ENCODE data around the gene SPATA1. TPM values are rescaled to one million over a fixed set of nuclear protein-coding genes. Genes with fewer than 3 reads are reported as not detected.
A peak's percentile ranks its signal among the peaks of the same experiment; 100 is the strongest.

SPATA1 gene, protein sequence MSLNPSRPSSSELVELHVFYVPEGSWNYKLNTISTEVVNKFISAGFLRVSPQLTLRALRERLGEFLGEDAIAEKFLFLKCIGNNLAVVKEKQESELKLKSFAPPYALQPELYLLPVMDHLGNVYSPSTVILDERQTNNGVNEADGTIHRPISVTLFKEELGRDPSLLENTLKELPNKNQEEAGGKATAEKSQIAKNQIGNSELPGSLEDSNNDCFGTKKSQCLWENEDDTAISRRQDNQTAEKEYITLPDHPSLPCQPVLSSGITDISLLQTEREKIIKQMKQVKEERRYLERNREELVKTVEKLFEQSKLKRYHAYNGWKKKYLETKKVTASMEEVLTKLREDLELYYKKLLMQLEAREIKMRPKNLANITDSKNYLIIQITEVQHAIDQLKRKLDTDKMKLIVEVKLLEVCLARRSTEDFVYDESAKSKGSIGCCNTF
- 0.64 TPM in 1 of 2 replicates, not detected in the other for total RNA-seq (2014; rRNA removed; shearing (Covaris generic))
- not detected in 2 replicates for polyA plus RNA-seq (2014; cell fraction: nucleus; rRNA removed)

DNA sequence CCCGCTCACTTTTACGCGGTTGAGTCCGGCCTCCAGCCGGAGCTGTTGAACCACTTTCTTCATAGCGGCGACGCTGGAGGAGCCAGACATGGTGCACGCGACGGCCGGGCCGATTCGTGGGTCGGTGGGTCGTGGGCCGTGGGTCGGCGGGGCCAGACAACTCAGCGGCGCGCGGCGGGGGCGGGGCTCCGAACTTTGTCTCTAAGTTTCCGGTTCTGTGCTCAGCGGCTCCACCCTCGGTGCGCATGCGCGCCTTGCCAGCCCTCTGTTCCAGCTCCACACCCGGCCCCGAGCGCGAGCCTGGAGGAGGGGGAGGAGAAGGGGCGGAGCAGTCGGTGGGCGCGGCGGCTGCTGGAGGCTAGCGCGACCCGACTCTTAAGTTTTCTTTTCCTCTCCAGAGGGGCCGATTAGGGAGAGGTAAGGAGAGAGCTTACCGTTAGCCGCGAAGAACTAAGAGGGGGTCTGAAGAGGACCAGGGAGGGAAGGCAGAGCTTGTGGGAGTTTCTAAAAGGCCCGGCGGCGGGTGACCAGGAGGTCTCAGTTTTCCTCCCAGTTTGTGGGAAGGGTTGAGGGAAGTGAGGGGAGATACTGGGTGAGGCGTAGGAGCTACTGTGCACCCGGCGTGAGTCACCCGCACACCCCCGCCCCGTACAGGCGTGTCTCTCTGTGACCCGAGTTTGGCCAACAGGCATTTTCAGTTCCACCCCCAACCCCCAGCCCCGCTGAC lies at the start of gene SPATA1, which contains the start of gene GNG5:
Gene SPATA1, plus strand, starts transcription at position 385 of the 727 bp plus-strand sequence. CDS start 9,974 bp downstream, outside the sequence.
Gene GNG5, minus strand, starts transcription at position 580 of the 727 bp plus-strand sequence. Its CDS starts 490 bp downstream, at position 90.
- DNase-seq (ENCODE audit: extremely low read depth, low read depth) = peak; percentile 94

DNA sequence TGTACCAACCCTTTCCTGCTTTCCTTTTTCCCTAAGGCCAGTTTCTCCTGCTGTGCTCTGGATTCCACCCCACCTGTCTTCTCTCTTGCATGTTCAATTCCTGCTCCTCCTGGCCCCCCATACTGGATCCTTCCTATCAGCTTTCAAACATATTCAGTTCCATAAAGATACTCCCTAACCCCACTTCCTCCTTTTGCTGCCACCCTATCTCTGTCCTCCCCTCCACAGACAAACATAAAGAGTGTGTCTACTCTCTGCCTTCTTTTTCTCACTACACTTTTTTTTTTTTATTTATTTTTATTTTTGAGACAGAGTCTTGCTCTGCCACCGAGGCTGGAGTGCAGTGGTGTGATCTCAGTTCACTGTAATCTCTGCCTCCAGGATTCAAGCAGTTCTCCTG lies 44.1 kb upstream of the SPATA1 start:
- no peak for DNase-seq (ENCODE audit: extremely low read depth, low read depth)

DNA sequence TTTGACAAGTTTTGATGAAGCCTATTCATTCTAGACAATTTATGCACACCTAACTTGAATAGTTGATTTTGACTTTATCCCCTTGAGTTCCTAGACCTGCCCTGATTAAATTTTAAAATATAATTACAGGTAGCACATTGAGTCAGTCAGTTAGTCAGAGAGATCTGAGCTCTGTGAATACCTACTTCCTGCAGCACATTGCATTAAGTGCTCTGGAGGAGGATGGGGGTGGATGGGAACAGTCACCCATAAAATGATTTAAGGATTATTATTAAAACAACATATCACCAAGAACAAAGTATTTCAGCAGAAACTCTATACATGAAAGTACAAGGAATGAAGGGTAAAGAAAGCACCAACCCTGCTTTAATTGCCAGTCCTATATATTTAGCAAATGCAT lies 38.9 kb upstream of the SPATA1 start:
- no peak for DNase-seq (ENCODE audit: extremely low read depth, low read depth)

DNA sequence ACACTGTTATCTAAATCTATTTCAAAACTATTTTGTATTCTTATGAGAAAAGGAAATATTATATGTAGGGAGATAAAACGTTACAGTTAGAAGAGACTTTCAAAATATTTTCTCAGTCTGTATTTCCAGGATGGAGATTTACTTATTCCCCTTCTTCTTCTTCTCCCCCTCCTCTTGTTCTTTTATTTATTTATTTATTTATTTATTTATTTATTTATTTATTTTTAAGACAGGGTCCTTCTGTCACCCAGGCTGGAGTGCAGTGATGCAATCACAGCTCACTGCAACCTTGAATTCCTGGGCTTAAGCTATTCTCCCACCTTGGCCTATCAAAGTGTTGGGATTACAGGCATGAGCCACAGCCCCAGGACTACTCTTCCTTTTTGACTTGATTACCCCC lies 30.0 kb upstream of the SPATA1 start:
- no peak for DNase-seq (ENCODE audit: extremely low read depth, low read depth)

DNA sequence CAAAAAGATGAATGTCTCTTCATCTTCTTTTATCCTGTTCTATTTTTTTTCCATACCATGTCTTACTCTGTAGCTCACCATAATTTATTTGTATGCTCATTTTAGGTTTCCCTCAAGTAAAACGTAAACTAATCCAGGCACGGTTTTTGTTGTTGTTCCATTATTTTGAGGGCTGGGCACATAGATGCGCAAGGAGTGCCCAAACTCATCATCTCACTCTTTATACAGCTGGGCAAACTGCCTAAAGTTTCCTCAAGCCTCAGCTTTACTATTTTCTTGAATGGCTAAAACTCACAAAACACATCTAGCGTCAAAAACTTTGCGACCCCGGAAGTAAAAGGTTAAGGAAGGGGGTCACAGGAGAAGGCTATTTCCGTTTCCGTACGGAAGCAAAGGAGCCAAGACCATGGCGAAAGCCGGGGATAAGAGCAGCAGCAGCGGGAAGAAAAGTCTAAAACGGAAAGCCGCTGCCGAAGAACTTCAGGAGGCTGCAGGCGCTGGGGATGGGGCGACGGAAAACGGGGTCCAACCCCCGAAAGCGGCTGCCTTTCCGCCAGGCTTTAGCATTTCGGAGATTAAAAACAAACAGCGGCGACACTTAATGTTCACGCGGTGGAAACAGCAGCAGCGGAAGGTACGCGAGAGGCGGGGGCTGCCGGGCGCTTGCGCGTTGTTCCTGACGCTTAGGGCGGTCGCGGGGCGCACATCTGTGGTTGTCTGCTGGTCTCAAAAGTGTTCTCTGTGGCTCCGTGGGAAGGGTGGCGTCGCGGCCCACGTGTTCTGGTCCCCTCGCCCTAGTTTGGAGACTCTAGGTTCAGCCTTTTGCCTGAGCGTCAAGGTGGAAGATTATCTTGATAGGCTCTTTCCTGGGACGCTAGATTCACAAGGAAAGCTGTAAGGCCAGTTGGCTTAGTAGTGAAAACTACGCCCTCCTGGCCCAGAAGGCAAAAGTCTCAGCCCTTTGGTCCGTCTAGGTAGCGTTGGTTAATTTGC lies 27.0 kb upstream of the SPATA1 start, which contains the start of gene RPF1:
Gene RPF1, plus strand, starts transcription at position 391 of the 993 bp plus-strand sequence. Its CDS starts 16 bp downstream, at position 407.
- DNase-seq (ENCODE audit: extremely low read depth, low read depth) = peak; percentile 73

DNA sequence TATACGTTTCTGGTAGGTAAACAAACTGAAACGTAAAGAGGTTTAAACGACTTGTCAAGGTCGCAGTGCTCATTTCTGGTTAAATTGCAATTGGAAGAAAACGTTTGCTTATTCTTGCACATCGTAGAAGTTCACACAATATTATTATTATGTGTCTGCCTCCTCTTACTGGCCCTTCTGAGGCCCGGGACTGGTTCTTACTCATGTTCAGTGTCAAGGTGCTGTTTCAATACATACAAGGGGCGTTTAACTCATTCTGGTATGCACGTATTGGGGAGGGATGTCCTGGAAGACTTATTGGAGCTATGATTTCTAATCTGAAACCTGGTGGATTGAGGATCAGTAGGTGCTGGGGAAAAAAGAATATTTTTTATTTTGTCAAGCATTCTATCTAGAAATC lies 26.2 kb upstream of the SPATA1 start:
- DNase-seq (ENCODE audit: extremely low read depth, low read depth) = no peak

DNA sequence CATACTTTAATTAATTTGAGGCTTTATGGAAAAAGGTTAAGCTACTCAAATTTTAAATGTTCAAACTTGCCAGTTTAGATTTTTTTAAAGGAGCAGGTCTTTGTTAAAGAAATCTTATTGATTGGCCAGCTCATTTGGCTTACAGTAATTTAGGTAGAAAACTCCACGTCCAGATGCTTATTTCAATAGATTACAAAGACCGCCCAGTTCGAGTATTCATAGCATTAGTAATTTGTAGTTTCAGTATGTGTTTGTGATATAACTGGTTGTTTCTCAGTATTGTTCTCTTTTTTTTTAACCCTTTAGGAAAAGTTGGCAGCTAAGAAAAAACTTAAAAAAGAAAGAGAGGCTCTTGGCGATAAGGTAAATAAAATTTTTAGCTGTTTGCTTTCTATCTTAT lies 25.5 kb upstream of the SPATA1 start:
- no peak for DNase-seq (ENCODE audit: extremely low read depth, low read depth)

DNA sequence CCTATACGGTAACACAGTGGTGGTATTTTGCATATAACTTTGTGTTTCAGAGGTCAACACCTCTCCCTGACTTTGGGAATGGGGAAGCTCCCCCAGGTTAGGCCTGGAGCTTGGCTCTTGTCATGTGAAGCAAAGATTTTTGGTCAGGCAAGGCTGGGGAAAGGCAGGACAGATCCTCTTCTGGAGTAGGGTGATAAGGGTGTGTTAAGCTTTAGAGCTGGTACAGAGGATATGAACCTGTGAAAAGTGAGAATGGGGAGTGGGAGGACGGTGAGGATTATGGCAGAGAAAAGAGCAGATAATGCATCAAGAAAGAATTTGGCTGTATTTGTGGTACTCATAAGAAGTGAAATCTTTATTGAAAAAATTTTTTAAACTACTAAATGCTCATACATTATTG lies 24.9 kb upstream of the SPATA1 start:
- no peak for DNase-seq (ENCODE audit: extremely low read depth, low read depth)

DNA sequence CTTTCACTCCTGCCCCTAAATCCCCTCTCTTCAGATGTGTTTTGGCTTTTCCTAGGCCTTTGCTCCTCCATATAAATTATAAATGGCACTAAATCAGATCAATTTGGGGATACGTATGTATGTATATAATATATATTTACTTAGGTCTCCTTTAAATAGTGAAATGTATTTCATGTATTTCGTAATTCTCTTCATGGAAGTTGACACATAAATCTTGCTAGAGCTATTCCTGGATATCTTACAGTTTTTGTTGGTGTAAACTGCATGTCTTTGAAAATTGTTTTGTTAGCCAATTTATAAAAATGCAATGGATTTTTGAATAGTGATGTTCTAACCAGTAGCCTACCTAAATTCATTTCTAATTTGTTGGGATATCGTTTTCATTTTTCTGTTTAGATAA lies 18.1 kb upstream of the SPATA1 start:
- no peak for DNase-seq (ENCODE audit: extremely low read depth, low read depth)

DNA sequence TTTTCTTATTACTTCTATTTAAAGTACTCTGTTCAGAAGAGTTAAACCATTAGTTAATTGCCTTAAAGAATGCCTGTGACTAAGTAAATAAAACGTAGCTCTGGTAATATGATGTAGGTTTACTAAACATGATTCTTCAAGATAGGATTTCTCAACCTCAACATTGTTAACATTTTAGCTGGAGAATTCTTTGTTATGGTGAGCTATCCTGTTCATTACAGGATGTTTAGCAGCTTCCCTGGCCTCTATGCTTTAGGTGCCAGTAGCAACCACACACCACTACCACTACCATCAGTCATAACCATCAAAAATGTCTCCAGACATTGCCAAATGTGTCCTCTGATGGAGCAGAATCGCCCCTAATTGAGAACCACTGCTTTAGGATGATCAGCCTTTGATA lies 16.4 kb upstream of the SPATA1 start:
- no peak for DNase-seq (ENCODE audit: extremely low read depth, low read depth)

DNA sequence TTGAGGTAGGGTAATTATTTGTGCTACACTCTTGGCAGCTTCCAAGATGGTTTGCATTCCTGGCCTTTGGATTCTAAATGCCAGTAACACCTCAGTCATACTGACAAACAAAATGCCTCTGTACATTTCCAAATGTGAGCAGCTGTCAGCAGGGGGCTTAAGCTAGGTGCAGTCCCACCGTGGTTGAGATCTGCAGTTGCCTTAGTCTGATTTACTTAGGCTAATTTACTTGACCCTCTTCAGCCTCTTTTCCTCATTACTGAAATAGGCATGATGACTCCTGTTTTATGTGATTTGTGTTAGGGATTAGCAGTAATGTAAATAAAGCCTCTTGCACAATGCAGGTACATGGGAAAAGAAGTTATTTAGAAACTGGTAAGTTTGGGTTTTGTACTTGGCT lies 13.5 kb upstream of the SPATA1 start:
- no peak for DNase-seq (ENCODE audit: extremely low read depth, low read depth)

DNA sequence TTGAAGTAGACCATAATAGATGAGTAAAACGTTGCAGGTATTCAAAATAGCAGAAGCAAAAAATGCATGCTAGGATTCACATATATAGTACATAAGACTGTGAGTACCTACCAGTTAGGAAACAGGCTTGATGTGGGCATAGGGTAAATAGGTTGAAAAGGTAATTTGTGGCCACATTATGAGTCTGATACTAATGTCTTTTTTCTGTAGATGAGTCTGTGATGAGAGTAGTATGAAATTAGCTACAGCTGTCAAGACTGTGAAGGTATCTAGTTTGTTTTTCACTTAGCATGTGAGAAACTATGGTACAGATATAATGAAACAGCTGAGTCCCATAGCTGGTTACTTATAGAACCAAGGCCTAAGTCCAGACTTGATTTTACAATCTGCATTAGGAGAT lies 12.4 kb upstream of the SPATA1 start:
- DNase-seq (ENCODE audit: extremely low read depth, low read depth) = no peak

DNA sequence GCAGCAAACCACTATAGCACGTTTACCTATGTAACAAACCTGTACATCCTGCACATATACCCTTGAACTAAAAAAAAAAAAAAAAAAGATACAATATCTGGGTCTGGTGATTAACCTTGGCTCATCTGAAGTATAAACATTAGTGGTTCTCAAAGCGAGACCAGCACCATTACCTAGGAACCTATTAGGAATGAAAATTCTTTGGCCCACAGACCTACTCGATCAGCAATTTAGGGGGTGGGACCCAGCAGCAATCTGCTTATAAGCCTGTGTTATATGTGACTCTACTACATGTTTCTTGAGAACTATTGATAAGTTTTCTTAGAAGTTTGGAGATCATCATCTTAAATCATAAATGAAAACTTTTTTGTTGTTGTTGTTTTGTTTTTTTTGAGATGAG lies 9.7 kb upstream of the SPATA1 start:
- no peak for DNase-seq (ENCODE audit: extremely low read depth, low read depth)

DNA sequence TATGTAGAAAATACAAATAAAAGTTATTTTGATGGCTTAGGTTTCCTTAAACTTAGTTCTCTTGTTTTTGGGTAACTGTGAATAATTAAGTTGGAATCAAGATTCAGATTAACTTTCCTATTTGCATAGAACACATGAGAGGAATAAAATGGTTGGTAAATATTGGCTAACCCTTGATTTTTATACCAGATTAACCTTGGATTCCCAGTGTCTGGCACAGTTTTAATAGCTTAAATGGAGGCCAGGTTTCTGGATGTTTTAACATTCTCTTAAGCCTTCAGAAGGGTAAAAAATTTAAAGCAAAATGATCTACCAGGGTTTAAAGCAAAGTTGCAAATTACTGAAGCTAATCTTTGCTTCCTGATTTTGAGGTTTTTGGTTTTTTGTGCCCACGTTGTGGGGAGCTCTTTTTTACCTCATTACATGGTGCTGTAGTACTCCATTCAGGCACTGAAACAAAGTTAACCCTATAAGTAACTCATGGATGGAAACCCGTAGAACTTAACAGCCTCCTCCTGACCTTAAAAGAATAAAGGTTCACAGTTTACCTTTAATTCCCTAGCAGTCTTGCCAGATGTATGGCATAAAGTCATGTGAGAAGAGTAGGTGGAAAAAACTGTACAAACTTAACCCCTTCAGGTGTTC lies 8.4 kb upstream of the SPATA1 start:
- no peak for DNase-seq (ENCODE audit: extremely low read depth, low read depth)

DNA sequence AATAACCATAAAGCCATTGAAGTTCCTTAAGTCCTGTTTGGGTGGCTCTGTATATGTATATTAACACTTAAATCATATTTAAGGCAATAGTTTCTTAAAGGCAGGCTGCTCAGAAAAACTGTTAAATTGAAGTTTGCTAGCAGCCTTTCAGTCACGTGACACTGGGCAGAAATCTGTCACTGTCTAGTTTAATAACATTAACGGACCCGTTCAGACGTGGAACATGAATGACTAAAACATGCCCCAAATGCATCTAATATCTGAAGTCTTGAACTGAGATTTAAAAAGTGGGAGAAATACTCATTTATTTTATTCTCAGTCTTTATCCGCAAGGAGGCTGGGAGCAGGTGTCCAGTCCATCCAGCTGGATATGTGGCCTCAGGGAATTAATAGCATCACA lies 3.3 kb upstream of the SPATA1 start:
- no peak for DNase-seq (ENCODE audit: extremely low read depth, low read depth)

DNA sequence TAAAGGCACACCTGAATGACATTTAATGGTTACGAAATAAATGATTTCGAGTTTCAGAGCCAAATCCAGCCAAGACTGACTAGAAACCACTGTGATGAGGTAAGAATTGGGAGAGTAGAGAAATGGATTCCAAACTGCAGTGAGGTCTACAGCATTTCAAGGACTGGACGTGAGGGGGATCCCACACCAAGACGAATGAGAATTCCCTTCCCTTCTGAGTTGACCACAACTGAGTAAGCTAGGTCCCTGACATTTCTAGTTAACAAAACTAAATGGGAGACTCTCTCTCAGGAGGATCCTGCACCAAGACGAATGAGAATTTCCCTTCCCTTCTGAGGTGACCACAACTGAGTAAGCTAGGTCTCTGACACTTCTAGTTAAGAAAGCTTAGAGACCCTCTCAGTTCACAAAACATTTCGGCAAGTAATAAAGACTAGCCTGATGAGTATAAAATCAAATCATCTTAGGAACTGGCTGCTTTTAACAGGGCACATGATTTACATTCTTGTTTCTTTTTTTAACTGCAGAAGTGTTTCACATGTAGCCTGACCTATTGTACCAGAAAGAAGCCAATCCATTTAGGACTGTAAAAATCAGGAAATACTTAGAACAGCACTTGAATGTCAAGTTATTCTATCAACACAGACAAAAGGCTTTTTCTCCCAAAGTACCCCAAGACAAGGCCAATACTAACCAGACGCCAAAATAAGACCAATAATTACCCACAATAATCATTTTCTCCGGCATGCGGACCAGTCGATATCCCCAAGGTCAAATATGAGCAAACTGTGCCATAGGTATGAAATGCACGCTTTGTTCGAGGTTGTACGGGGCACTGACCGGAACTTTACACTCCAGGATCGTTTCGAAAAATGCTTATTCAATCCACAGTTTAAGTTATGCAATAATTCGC lies 1.4 kb upstream of the SPATA1 start:
- DNase-seq (ENCODE audit: extremely low read depth, low read depth) = peak; percentile 5

DNA sequence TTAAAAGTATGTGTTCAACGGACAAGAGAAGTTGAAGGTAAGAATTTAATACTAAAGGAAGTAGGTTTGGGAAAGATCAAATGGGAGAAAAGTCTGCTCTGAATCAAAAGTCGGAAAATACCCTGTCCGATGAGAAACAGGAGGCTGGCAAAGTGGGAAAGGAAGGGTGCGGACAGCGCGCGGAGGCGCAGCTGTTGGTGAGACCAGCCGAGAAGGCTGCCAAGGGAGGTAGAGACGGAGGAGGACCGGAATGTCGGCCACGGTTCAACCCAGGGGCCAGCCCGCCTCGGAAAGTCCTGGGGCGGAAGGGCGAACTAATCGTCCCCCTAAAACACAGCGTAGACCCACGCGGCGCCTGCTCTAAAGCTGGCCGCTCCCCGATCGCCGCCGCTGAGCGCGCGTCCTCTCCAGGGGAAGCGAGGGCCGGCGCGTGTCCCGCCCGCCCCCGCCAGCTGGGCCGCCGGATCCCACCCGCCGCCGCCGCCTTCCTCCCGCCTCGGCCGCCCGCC lies 639 bp upstream of the SPATA1 start:
- DNase-seq (ENCODE audit: extremely low read depth, low read depth) = peak; percentile 18

DNA sequence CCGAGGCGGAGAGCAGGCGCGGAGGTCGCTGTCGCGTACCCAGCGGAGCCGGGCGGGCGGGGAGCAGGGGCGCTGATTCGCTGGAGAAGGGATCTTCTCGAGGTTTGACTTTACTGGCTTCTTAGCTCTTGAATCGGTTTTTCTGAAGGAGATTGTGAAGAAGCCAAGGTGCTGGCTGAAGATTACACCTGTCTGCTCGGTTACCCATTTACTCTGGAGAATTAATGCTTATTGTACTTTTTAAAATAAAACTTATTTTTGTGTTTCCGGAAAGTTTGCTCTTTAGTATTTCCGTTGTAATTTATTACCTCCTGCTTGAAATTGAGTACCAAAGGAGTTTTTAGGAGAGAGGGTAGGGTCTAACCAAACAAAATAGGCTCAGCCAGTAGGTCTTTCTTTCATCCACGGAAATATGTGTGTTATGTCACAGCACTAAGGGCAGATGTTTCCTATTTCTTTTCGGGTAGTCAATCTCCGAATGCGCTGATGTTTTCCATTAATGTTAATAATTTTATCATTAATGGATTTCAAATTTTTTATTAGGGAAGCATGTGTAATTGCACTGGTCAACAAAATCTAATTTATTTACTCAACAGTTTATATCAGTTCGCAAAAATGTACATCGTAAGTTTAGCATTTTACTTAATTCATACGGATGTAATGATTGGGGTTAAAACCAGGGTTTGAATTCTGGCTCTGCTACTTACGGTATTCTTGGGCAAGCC lies 705 bp downstream of the SPATA1 start:
- no peak for DNase-seq (ENCODE audit: extremely low read depth, low read depth)
